GM18520 (cell line): ENCODE measurements around the gene OBSCN.

Experiments
- ATAC-seq: cut with Tn5 transposase; IDR thresholded peaks from one replicate; pipeline ENCODE4 v1.9.1; 2021; ENCODE audit not compliant: unreplicated experiment

The OBSCN gene

GRCh38 chr1:228304225-228304624 is 96.4 kb downstream of the OBSCN start:
- no peak for ATAC-seq

GRCh38 chr1:228304766-228305395 is 97.0 kb downstream of the OBSCN start:
- ATAC-seq = no peak

GRCh38 chr1:228305721-228306152 is 97.9 kb downstream of the OBSCN start:
- ATAC-seq = no peak

- ATAC-seq = no peak
Observed at GRCh38 chr1:228306275-228307217, 98.7 kb downstream of the OBSCN start.

GRCh38 chr1:228307218-228308023 is 99.6 kb downstream of the OBSCN start:
- no peak for ATAC-seq

- no peak for ATAC-seq
Observed at GRCh38 chr1:228308085-228308601, 100.3 kb downstream of the OBSCN start.

GRCh38 chr1:228308628-228309325 is 100.9 kb downstream of the OBSCN start:
- ATAC-seq = no peak

- no peak for ATAC-seq
Observed at GRCh38 chr1:228309326-228310067, 101.7 kb downstream of the OBSCN start.

GRCh38 chr1:228310162-228310792 is 102.4 kb downstream of the OBSCN start:
- no peak for ATAC-seq

- no peak for ATAC-seq
Observed at GRCh38 chr1:228311091-228311490, 103.2 kb downstream of the OBSCN start.

- no peak for ATAC-seq
Observed at GRCh38 chr1:228312136-228312764, 104.4 kb downstream of the OBSCN start.

- ATAC-seq = no peak
Observed at GRCh38 chr1:228313536-228314277, 105.9 kb downstream of the OBSCN start.

GRCh38 chr1:228314315-228314657 is 106.4 kb downstream of the OBSCN start:
- no peak for ATAC-seq

GRCh38 chr1:228314658-228315483 is 107.0 kb downstream of the OBSCN start:
- no peak for ATAC-seq

- ATAC-seq = no peak
Observed at GRCh38 chr1:228315484-228315944, 107.7 kb downstream of the OBSCN start.

- ATAC-seq = no peak
Observed at GRCh38 chr1:228315945-228316588, 108.2 kb downstream of the OBSCN start.
